Subcutaneous adipose tissue (tissue), 4 donors: Measurements from ENCODE around the gene MUC4. TPM values are rescaled to one million over a fixed set of nuclear protein-coding genes. Genes with fewer than 3 reads are reported as not detected.

Experiments
- total RNA-seq, 4 donors: library from RNA; depleted of rRNA; stranded (reverse); fragments of >200 nt; gene quantifications; one replicate each; pipeline ENCODE4 v1.1.0, GENCODE V29; 2016
- TF ChIP-seq, protein P1 (sequence below): fragments of 450-650 bp; IDR thresholded peaks from one replicate; pipeline ENCODE4 v1.5.1; 2016; ENCODE audit warnings: low read depth, mild to moderate bottlenecking, control low read depth, antibody characterized with exemption, moderate library complexity

Gene MUC4
- total RNA-seq, 4 donors from 2014 or later = not detected

DNA sequence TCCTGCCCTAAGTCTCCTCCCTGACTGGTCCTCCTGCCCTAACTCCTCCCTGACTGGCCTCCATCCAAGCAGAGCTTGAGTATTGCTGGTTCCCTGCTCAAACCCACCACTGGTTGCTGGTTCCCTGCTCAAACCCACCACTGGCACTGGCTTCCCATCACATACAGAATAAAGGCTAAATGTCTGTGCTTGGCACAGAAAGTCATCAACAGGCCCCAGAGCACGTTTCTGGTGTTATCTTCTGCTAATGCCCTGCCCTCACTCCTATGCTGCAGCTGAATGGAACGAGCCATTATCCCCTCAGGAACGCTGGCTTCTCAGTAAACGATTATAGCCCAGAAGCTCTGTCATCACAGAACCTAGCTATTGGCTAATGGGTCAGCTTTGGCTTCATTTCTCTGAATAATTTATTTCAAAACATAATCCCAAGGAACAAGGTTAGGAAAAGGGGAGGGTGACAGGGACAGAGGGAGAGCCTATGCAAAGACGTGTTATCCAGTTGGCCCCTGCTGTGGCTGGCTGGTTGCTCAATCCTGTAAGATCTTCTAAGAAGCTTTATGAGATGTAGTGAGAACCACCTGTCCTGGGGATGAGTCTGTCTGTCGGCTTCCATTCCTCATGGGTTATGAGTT, 97.2 kb downstream of the MUC4 start:
- TF ChIP-seq, protein P1, sequence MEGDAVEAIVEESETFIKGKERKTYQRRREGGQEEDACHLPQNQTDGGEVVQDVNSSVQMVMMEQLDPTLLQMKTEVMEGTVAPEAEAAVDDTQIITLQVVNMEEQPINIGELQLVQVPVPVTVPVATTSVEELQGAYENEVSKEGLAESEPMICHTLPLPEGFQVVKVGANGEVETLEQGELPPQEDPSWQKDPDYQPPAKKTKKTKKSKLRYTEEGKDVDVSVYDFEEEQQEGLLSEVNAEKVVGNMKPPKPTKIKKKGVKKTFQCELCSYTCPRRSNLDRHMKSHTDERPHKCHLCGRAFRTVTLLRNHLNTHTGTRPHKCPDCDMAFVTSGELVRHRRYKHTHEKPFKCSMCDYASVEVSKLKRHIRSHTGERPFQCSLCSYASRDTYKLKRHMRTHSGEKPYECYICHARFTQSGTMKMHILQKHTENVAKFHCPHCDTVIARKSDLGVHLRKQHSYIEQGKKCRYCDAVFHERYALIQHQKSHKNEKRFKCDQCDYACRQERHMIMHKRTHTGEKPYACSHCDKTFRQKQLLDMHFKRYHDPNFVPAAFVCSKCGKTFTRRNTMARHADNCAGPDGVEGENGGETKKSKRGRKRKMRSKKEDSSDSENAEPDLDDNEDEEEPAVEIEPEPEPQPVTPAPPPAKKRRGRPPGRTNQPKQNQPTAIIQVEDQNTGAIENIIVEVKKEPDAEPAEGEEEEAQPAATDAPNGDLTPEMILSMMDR = no peak

DNA sequence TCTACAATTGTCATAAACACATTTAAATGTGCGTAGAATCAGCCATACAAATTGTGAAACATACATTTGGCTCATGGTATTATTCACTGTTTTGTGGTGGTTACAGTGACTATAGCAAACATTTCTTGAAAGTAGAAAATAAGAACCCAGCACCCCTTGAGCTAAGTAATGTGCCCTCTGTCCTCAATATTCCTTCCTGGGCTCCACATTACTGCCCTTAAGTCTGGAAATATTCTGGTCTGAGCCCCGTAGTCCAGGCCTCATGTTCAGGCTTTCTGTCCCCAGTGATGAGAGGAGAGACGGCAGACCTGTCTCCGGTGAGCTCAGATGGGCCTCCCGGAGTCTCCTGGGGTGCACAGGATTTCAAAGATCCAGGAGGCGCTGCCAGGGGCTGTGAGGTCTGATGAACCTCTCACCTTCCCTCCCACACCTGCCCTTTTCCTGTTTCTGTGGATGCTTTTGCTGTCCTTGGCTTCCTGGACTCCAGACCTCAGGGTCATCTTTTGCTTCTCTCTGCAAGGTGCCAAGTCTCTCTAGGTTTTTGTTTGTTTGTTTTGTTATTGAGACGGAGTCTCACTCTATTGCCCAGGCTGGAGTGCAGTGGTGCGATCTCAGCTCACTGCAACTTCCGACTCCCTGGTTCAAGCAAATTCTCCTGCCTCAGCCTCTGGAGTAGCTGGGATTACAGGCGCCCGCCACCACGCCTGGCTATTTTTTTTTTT, 99.8 kb downstream of the MUC4 start:
- TF ChIP-seq, protein P1 = no peak

DNA sequence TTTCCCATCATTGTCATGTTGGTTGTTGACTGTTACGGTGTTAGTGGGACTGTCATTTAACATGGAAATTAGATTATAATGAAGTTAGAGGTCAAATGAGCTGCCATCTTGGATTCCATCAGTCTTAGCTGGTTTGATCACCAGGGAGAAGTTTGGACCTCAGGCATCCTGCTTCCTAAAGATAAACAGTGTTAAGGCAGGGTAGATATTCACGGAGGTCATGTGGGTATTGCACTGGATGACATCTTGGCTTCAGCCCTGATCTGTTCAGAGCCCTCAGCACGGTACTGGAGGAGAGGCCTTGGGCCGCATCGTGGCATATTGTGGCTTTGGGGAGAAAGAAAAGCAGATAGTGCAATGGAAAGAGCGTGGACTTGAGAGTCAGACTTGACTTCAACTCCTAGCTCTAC, 102.0 kb downstream of the MUC4 start:
- TF ChIP-seq, protein P1 = no peak

DNA sequence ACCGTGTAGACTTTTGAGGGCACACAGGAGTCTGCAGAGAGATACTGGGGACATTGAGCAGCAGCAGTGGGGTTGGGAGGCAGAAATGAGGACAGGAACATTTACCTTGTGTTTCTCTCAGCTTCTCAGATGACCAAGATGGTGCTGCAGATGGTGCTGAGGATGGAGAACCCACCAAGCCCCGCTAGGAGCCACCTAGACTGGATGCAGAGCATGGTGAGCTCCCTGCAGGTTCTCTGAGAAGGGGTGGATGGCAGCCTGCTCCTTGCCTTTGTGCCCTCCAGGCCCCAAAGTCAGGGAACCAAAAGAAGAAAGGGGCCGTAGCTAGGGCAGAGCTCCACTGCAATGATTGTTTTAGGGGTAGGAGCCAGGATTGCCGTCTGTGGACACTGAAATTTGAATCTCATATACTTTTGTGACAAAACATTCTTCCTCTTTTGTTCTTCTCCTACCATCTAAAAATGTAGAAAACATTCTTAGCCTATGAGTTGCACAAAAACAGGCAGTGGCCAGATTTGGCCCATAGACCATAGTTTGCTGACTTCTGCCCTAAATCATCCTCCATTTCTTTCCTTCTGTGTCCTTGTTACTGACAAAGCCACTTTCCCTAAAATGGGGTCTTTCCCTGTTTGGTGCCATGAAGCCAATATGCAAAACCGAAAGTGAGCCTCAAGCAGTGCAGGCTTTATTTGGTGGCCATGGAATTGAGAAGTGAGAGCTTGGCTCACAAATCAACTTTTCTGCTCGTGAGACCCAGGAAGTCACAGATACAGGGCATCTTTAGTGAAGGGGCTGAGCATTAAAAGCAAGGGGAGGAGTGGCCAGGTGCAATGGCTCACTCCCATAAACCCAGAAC, 102.9 kb downstream of the MUC4 start:
- TF ChIP-seq, protein P1 = no peak

DNA sequence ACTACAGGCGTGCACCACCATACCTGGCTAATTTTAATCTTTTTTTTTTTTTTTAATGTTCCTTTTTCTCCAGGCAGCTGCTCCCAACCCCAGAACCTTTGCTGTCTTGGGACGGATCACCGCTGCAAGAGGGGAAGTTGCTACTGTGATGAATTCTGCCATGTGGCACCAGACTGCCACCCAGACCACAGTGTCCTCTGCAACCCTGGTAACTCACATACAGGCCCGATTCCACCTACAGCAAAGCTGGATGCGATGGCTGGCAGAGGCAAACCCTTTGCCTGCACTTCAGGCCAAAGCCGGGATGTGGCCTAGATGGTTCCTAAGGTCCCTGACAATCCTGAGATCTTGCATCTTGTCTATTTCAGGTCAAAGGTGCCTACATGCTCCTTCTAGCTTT, 103.7 kb downstream of the MUC4 start:
- TF ChIP-seq, protein P1 = no peak

DNA sequence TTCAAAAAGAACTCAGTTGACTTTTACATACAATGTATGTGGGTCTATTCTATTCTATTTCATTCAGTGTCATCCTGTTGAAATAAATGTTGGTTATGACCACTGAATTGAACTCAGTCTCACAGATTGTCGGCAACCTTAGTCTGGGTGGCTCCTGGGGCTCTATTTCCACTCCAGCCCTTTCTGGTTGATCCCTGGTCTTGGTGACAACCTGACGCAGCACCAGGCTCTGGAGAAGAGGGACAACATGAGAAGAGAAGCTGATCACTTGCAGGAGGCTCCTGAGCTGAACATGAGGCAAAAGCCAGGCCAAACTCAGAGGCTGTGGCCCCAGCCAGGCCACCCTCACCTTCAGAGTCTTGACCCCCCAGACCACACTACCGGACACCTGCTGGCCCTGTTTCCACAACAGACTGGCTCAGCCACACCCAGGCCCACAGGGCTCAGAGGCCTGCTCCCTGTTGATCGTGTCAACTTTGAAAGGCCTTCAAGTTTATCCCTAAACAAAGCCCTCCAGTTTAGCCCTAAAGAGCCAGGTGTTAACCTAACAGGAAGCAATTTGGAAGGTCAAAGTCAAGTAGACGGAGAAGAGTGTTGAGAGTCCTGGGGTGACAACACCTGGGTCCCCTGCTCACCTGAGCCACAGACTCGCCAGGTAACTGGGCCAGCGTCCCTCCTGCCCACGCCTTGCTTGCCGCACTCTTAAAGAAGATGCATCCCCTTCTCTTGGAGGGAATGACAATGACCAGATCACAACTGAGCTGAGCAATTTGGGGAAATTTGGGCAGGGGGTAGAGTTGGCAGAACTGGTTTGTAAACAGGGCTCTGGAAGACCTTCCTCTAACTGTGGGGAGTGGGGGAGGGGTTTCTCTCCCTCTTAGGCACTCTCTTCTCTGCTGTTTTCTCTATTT, 106.4 kb downstream of the MUC4 start:
- TF ChIP-seq, protein P1 = no peak
